Skeletal muscle cell (primary cell): Measurements from ENCODE around the gene TMPRSS11E.
"Not testable (repeated sequence)": the region's sequence is repeated elsewhere in the genome, so short reads cannot be mapped to it uniquely, and the experiment has no call there.

ENCODE experiments used
- DNase-seq: peaks from one replicate; pipeline ENCODE4 v3.0.0-alpha.2; 2010; ENCODE audit warnings: low read depth
- H3K4me3 ChIP-seq: 2 replicates; pipeline ENCODE4 v1.5.1; 2011; ENCODE audit warnings: low read depth, mild to moderate bottlenecking, control low read depth, low read length, moderate library complexity

TMPRSS11E gene

DNA sequence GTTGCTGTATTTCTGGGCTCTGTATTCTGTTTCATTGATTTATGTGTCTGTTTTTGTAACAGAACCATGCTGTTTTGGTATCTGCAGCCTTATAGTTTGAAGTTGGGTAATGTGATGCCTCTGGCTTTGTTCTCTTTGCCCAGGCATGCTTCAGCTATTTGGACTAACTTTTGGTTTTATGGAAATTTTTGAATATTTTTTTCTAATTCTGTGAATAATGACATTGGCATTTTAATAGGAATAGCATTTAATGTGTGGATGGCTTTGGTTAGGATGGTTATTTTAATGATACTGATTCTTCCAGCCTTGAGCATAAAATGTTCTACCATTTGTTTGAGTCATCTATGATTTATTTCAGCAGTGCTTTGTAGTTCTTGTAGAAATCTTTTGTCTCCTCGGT, 75.0 kb downstream of the TMPRSS11E start:
- DNase-seq, H3K4me3 ChIP-seq: not testable (repeated sequence)

DNA sequence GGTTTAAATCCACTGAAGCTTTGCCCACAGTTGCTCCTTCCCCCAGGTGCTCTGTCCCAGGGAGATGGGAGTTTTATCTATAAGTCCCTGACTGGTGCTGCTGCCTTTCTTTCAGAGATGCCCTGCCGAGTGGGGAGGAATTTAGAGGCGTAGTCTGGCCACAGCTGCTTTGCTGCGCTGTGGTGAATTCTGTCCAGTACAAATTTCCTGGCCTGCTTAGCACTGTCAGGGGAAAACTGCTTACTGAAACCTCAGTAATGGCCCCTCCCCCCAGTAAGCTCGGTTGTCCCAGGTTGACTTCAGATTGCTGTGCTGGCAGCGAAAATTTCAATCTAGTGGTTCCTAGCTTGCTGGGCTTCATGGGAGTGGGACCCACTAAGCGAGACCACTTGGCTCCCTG, 88.7 kb downstream of the TMPRSS11E start:
- H3K4me3 ChIP-seq = no peak overlapping the region
- no peak for DNase-seq

GRCh38 chr4:68536375-68536774, 89.1 kb downstream of the TMPRSS11E start:
- H3K4me3 ChIP-seq = no peak overlapping the region
- DNase-seq = no peak

- H3K4me3 ChIP-seq, DNase-seq: not testable (repeated sequence)
Observed at GRCh38 chr4:68542742-68543141, 95.5 kb downstream of the TMPRSS11E start.
